ENCODE data around the gene MIDN.
"Not testable (repeated sequence)": the region's sequence is repeated elsewhere in the genome, so short reads cannot be mapped to it uniquely, and the experiment has no call there.

MIDN gene

DNA sequence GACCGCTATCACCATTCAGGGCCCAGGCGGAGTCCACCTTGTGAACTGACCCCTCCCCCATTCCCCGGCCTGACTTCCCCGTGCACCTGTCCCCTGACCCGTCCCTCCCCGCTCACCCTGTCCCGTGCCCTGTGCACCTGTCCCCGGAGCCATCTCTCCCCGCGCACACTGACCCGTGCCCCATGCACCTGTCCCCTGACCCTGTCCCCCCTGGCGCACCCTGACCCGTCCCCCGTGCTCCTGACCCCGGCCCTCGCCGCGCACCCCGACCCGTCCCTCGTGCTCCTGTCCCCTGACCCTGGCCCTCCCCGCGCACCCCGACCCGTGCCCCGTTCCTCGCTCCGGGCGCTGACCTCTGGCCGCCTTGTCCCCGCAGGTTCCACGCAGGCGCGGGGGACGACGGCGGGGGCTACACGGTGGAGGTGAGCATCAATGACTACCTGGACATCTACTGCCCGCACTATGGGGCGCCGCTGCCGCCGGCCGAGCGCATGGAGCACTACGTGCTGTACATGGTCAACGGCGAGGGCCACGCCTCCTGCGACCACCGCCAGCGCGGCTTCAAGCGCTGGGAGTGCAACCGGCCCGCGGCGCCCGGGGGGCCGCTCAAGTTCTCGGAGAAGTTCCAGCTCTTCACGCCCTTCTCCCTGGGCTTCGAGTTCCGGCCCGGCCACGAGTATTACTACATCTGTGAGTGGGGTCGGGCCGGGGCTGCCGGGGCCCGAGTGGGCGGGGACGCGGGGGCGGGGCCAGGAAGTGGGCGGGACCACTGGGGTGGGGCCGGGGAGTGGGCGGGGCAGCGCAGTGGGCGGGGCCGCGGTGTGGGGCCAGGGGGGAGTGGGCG is 47.0 kb downstream of the MIDN start:
- DNase-seq (ENCODE audit: low read depth) = no peak

DNA sequence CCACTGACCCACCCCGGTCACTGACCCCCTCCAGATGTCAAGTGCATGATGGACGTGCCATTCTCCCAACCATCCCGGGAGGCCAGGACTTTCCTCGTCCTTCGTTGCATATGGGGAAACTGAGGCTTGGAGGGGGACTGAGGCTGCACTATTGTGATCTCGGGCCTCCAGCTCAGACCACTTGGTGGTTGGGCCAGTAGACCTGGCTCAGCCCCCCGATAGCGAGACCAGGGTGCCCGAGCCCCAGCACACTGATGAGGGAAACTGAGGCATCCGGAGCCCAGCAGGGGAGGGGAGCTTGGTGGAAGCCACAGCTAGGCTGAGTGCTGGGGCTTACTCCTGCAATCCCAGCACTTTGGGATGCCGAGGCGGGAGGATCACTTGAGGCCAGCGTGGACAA is 47.7 kb downstream of the MIDN start:
- DNase-seq (ENCODE audit: low read depth) = no peak

DNA sequence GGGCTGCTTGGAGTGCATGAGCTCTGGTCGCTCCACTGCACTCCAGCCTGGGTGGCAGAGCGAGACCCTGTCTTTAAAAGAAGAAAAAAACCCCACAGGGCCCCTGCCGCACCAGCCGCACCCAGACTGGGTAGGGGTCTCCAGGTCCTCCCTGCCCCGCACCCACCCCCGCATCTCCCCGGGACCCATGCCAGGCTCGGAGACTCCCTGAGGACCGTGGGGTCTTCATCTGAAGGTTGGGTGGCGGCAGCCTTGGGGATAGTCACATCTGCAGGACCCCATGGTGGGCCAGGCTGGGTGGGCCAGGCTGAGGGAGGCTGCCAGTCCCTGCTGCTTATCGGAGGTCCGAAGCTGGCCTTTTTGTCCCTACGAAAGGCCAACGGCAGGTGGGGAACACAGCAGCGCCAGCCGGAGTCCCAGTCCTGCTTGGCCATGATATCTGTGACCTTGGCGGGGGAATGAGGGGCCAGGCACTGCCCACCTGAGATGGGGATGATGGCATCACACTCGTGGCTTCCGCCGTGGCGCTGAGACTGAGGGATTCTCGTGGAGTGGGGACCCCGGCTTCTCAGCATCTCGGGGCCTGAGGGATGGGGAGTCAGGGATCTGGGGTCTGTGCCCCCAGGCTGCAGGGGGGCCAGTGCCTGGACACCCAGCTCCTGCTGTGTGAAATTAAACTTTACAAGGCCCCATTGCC is 48.3 kb downstream of the MIDN start:
- no peak for DNase-seq (ENCODE audit: low read depth)

DNA sequence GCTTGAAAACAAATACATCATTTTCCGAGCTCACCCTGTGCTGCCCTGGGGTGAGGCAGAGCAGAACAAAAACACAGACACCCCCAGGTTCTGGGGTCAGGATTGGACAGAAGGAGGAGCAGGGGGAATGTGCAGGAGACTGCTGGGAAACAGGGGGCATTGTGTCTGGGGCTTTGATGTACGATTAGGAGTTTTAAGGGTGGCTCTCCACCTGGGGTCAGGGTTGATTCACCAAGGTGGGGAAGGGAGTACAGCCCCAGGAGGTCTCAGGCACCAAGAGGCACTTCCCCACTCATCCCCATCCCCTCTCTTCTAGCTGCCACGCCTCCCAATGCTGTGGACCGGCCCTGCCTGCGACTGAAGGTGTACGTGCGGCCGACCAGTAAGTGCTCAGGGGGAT is 49.9 kb downstream of the MIDN start:
- DNase-seq (ENCODE audit: low read depth) = no peak

DNA sequence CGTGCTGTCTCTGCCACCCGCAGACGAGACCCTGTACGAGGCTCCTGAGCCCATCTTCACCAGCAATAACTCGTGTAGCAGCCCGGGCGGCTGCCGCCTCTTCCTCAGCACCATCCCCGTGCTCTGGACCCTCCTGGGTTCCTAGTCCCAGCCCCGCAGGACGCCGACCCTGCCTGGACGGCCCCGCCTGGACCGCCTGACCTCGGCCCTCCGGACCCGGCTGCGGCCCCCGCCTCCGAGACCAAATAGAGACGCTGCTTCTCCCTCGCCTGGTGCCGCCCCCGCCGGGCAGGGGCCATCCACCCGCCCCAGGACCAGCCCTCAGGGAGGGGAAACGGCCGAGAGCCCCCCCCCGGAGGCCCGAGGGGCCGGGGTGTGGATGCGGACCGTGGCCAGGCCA is 51.4 kb downstream of the MIDN start:
- no peak for DNase-seq (ENCODE audit: low read depth)

DNA sequence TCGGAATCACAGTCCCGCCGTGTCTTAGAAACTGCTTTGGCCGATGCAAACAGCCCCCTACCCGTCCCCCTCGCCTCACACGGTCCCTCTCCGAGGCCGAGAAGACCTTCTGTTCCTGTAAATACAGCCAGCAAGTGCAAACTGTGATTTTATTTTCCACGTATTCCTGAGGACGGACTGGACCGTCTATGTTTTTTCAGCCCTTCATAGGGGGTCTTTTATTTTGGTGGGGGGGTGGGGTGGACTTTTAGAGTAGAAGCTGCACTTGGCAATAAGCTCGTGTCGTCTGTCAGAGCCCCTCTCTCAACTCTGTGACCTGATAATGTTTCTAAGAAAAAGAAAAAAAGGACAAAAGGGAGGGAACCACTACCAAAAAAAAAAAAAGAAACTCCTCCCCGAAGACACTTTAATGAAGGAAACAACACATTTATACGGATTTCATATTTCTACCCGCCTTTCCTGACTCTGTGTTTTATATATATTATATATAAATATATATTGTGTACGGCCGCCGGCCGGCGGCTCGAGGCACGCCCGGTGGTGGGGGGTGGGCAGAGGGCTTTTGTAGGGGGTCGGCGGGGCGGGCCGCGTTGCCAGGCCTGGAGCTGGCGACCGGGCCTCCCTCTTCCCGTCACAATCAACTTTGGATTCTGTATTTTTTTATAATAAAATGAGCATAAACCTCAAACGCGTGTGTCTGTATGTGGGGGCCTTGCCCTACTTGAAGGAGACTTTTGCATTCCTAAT is 52.5 kb downstream of the MIDN start:
- no peak for DNase-seq (ENCODE audit: low read depth)

DNA sequence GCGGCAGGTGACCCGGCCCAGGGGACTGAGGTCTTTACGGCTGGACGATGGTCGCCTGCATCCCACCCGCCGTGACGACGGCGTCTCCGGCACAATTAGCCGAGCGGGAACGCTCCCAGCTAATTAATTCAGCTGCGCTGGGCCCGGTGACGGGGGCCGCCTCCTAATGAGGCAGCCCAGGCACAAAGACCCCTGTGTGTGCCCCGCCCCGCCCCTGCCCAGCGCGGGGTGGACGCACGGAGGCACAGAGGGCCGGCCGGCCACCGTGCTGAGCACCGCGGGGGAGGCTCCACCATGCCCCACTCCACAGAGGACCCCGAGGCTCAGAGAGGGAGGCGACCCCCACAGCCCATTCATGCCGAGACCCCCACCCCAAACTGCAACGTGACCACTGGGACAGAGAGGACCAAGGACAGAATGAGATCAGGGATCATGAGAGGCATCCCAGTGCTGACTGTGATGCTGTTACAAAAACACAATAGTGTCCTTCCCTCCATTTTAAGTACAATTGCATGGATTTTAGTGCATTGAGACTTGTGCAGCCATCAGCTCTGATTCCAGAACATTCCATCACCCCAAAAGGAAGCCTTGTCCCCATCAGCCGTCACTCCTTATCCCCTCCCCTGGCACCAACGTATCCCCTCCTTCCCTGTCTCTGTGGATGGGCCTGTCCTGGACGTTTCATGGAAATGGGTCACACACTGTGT is 54.3 kb downstream of the MIDN start:
- DNase-seq (ENCODE audit: low read depth) = no peak

DNA sequence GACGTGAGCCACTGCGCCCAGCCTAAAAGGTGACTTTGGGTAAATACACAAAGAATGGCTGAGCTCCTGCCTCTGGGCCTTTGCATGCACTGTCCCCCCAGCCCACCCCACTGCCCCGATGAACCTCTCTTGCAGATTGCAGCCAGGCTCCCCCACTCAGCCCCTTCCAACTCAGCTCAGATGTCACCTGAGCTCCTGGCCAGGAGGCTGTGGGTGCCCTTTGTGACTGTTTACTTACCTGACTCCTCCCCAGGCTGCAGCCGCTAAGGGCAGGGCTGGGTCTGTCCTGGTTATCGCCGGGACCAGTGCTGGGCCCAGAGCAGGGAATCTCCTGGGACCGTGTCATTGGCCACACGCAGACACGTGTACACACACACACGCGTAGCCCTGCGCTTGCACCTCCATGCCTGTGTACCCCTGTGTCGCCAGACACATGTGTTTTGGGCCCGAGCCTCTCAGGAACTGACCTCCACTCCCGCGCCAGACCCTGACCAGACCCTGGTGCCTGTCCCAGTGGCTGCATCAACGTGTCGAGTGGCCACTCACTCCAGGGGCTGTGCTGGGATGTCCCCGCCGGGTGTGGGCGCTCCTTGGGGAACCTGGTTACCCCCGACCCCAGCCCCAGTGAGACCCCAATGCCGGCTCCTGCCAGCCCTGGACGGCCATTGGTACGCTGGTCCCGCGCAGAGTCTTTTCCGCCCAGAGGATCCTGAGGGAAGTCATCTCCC is 56.0 kb downstream of the MIDN start:
- no peak for DNase-seq (ENCODE audit: low read depth)

DNA sequence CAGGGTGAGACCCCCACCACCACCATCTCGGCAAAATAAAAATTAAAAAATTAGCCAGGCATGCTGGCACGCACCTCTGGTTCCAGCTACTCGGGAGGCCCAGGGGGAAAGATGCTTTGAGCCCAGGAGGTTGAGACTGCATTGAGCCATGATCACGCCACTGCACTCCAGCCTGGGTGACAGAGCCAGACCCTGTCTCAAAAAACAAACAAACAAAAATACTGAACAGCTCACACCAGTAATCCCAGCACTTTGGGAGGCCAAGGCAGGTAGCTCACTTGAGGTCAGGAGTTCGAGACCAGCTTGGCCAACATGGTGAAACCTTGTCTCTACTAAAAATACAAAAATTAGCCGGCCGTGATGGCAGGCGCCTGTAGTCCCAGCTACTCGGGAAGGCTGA is 57.0 kb downstream of the MIDN start:
- not testable (repeated sequence) for DNase-seq (ENCODE audit: low read depth)

DNA sequence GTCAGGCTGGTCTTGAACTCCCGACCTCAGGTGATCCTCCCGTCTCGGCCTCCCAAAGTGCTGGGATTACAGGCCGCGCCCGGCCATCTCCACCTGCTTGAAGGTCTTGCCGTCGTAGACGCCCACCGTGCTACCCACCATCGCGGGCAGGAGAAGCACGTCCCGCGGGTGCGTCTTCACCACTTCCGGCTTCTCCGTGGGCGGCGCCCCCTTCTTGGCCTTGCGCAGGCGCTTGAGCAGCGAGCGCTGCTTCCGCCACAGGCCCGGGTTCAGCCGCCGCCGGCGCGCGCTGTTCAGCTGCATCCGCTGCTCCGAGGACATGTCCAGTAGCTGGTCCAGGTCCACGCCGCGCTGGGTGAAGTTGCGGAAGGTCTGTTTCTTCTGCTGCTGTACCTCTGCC is 58.9 kb downstream of the MIDN start:
- DNase-seq (ENCODE audit: low read depth) = no peak

DNA sequence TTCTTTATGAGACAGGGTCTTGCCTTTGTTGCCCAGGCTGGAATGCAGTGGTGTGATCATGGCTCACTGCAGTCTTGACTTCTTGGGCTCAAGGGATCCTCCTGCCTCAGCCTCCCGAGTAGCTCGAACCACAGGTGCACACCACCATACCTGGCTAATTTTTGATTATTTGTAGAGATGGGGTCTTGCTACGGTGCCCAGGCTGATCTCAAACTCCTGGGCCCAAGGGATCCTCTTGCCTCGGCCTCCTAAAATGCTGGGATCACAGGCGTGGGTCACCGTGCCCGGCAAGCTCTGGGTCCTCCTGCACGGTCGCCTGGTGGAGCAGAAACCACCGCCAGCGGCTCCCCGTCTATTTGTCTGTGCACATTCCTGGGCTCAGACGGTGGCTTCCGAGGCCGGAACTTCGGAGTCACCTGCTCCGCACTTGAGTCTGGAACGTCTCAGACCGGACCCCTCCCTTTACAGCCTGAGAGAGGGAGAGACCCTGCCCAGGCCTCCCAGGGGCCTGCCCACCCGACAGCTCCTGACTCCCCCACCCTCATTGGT is 59.4 kb downstream of the MIDN start:
- no peak for DNase-seq (ENCODE audit: low read depth)

DNA sequence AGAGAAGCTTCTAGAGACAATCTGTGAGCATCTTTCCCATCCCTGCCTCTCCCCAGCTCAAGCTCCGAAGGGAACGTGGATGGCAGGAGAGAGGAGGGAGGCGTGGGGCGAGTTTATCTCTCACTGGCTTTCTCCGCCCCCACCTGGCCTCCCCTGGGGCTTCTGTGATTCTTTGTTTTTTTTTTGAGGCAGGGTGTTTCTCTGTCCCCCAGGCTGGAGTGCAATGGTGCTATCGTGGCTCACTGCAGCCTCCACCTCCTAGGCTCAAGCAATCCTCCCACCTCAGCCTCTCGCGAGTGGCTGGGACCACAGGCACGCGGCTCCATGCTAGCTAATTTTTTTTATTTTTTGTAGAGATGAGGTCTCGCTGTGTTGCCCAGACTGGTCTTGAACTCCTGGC is 60.3 kb downstream of the MIDN start:
- no peak for DNase-seq (ENCODE audit: low read depth)

Data from stimulated activated CD8-positive, alpha-beta memory T cell treated with anti-CD3 and anti-CD28 coated beads, Interleukin-15, amount 100 ng/mL, for 24 hours (primary cell).